ENCODE results near the gene PQBP1. TPM values are rescaled to one million over a fixed set of nuclear protein-coding genes. Genes with fewer than 3 reads are reported as not detected.

Gene PQBP1
- total RNA-seq, 1 donor from 2014 or later = 77.9 TPM

DNA sequence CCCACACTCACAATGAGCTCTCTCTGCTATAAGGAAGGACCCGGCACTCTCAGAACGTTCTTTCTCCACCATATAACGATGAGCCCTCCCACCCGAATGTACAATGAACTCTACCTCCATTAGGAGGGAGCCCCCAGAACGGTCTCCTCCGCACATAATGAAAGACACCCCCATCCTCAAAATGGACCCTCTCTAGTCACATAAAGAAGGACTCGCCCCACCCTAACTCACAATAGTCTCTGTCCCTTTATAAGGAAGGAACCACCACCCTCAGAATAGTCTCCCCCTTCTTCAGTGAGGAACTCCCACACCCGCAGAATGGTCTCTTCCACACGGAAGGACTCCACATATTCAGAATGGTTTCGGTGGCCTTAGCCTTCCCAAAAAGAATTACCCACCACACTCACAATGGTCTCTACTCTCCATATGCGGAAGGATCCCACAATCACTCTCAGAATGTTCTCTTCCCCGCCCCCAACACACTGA is 13.2 kb downstream of the PQBP1 start:
- TF ChIP-seq, protein P1, sequence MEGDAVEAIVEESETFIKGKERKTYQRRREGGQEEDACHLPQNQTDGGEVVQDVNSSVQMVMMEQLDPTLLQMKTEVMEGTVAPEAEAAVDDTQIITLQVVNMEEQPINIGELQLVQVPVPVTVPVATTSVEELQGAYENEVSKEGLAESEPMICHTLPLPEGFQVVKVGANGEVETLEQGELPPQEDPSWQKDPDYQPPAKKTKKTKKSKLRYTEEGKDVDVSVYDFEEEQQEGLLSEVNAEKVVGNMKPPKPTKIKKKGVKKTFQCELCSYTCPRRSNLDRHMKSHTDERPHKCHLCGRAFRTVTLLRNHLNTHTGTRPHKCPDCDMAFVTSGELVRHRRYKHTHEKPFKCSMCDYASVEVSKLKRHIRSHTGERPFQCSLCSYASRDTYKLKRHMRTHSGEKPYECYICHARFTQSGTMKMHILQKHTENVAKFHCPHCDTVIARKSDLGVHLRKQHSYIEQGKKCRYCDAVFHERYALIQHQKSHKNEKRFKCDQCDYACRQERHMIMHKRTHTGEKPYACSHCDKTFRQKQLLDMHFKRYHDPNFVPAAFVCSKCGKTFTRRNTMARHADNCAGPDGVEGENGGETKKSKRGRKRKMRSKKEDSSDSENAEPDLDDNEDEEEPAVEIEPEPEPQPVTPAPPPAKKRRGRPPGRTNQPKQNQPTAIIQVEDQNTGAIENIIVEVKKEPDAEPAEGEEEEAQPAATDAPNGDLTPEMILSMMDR (conservative IDR thresholded peaks at IDR 0.05) = no peak
- Mint-ChIP-seq H3K27ac (peak overlapping the region; percentile 97), H3K9me3 (no peaks in the 10 kb centered on the region), H3K36me3 (peaks cover 10% of the 10 kb centered on the region), H3K4me1 (ENCODE audit: unreplicated experiment) (peaks cover 13% of the 10 kb centered on the region), H3K4me3 (peak overlapping the region; percentile 94), H3K27me3 (no peaks in the 10 kb centered on the region)
- DNase-seq (ENCODE audit: extremely low spot score, unreplicated experiment) = no peak

DNA sequence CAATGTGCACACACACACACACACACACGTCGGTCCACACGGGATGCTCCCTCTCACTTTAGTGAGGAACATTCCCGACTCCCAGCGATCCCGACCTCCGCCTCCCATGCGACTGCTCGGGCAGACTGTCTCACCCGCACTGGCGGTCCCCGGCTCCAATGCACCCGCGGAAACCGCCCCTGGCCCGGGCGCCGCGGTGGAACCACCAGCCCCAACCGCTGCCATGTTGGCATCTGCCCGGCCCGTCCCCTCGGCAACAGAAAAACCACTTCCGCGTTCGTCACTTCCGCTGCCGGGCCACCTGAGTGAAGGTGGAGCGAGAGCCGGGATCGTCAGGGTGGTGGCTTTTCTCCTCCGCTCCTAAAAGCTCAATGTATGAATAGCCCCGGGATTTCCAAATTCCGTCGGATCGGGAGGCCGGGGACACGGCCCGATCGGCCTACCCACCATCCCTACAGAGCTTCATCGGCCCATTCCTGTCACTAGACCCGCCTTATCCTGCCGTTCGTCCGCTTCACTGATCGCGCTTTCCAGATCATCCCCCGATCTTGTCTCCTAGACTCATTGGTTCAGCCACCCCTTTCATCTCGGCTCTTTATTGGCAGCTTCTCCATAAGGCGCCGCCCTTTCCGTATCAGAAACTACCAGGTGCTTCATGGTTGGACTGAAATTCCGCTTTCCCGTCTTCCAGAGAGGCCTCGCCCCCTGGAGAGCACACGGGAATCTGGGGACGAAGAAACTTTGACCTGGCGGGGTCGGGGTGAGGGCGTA is 13.9 kb downstream of the PQBP1 start, which contains the start of gene SLC35A2:
SLC35A2 (minus strand) TSS at position 235 of the 771 bp plus-strand sequence; CDS start at position 225, 10 bp downstream.
- H3K4me1 Mint-ChIP-seq (ENCODE audit: unreplicated experiment) = peaks cover 13% of the 10 kb centered on the region
- H3K4me3 Mint-ChIP-seq = peak within 1 kb of the TSS; percentile 94
- H3K36me3 Mint-ChIP-seq = peaks cover 10% of the 10 kb centered on the region
- no peaks in the 10 kb centered on the region for H3K27me3 Mint-ChIP-seq
- peak; percentile 79 for DNase-seq (ENCODE audit: extremely low spot score, unreplicated experiment)
- no peaks in the 10 kb centered on the region for H3K9me3 Mint-ChIP-seq
- peak within 1 kb of the TSS; percentile 97 for H3K27ac Mint-ChIP-seq
- TF ChIP-seq, protein P1 (conservative IDR thresholded peaks at IDR 0.05) = no peak

DNA sequence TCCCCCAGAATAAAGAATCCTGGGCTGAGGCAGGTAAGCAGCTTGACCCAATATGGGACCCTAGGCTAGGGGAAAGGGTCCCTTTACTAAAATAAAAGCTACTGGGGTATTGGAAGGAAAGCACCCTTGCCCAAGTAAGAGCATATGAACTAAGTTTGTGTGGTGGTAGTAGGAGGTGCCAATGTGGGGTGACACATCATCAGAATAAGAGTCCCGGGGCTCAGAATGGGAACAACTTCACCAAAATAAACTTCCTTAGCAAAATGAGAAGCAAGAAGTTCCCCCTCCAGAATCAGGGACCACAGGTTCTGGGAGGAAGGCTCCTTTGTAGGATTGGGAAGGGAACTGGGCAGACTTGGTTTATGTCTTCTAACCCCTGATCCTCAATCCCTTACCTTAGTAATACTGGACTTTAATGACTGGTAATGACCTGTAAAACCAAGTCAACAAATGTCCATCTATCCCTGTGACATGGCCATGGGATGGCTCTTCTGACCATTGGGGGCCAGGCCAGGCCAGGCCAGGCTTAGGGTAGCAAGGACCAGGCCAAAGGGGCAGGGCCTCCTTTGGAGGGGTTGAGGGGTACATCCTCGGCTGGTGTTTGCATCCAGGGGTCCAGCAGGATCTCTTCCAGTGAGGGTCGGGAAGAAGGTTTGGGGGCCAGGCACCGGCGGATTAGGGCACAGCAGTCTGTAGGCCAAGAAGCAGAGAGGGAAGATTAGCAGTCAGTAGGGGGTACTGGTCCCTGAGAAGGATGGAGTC is 16.1 kb downstream of the PQBP1 start:
- no peak for DNase-seq (ENCODE audit: extremely low spot score, unreplicated experiment)
- Mint-ChIP-seq H3K27ac (no peak overlapping the region), H3K4me3 (no peak overlapping the region), H3K27me3 (no peaks in the 10 kb centered on the region), H3K4me1 (ENCODE audit: unreplicated experiment) (peaks cover 18% of the 10 kb centered on the region), H3K36me3 (peaks cover 10% of the 10 kb centered on the region), H3K9me3 (no peaks in the 10 kb centered on the region)
- TF ChIP-seq, protein P1 (conservative IDR thresholded peaks at IDR 0.05) = no peak

DNA sequence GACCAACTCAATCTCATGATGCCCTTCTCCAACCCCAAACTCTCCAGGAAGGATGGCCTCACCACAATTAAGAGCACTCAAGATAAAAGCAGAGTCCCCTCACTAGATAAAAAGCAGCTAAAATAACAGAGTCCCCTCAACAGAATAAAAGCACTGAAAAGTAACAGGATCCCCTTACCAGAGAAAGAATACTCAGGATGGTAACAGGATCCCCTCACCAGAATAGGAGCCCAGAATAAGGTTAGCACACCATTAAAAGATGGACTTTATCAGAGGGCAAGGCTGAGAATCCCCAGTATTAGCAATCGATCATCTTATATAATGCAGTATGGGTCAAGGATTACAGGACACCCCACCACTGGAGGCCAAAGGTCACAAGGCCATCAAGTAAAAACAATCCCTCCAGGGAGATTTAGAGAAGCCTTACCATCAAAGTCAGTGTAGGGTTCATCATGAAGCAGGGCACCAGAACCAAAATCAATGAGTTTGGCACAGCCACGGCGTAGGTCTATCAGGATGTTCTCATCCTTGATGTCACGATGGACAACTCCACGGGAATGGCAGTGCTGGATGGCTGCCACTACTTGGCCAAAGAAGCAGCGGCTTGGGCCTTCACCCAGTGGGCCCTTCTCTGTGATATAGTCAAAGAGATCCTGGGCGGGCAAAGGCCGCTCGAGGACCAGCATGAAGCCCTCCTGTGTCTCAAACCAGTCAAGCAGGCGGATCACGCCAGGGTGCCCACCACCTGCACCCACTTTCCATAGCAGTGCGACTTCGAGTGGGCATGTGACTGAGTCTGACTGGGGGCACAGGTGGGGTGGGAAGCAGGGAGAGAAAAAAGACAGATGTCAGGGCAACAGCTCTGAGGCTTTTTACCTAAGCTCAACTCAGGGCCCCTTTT is 17.1 kb downstream of the PQBP1 start:
- H3K27me3 Mint-ChIP-seq = no peaks in the 10 kb centered on the region
- peak overlapping the region; percentile 29 for H3K27ac Mint-ChIP-seq
- H3K4me3 Mint-ChIP-seq = no peak overlapping the region
- no peaks in the 10 kb centered on the region for H3K9me3 Mint-ChIP-seq
- H3K4me1 Mint-ChIP-seq (ENCODE audit: unreplicated experiment) = peaks cover 22% of the 10 kb centered on the region
- TF ChIP-seq, protein P1 (conservative IDR thresholded peaks at IDR 0.05) = no peak
- no peak for DNase-seq (ENCODE audit: extremely low spot score, unreplicated experiment)
- peaks cover 10% of the 10 kb centered on the region for H3K36me3 Mint-ChIP-seq
